H1 (cell line): ENCODE measurements around the gene CYP2B6. TPM values are rescaled to one million over a fixed set of nuclear protein-coding genes. Genes with fewer than 3 reads are reported as not detected.

Experiments
- CTCF ChIA-PET: fragments of 300-600 bp; sonication (Branson Sonifier 250); formaldehyde crosslinking; loops from one replicate; lab custom pipeline; 2021; ENCODE audit not compliant: partially characterized antibody; lab: Charles Lee
- POLR2A ChIA-PET: fragments of 300-600 bp; sonication (Branson Sonifier 250); formaldehyde crosslinking; loops from one replicate; lab custom pipeline; 2021; ENCODE audit warnings: inconsistent platforms; ENCODE audit not compliant: partially characterized antibody; lab: Charles Lee
- DNase-seq, 2 experiments: peaks; one replicate each; pipeline versions ENCODE4 v3.0.0 to v3.0.0-alpha.2; 2010 to 2022; ENCODE audit warnings: low spot score in 2 of 2, low read depth in 1 of 2, mixed read lengths in 1 of 2
- FAIRE-seq: peaks from 2 replicates; lab custom pipeline; 2011; peaks lifted over from hg19 to GRCh38; lab: Jason Lieb, UNC
- H2AFZ ChIP-seq: 2 replicates; pipeline ENCODE4 v1.8.1; 2012; ENCODE audit warnings: low read length, inconsistent platforms
- H2AK5ac ChIP-seq: 2 replicates; pipeline ENCODE4 v1.6.1; 2013; ENCODE audit warnings: low read depth, low read length
- H2BK120ac ChIP-seq: replicated peaks from 2 replicates; pipeline ENCODE3; 2013; ENCODE audit warnings: low read depth, low read length, inconsistent platforms
- H2BK12ac ChIP-seq: 2 replicates; pipeline ENCODE4 v1.6.1; 2013; ENCODE audit warnings: low read depth, low read length
- H2BK15ac ChIP-seq: 2 replicates; pipeline ENCODE4 v1.6.1; 2013; ENCODE audit warnings: low read length
- H2BK20ac ChIP-seq: 2 replicates; pipeline ENCODE4 v1.6.1; 2013; ENCODE audit warnings: low read length
- H2BK5ac ChIP-seq: 2 replicates; pipeline ENCODE4 v1.6.1; 2013; ENCODE audit warnings: low read depth, low read length
- H3K14ac ChIP-seq: 2 replicates; pipeline ENCODE4 v1.6.1; 2013; ENCODE audit warnings: inconsistent platforms; ENCODE audit not compliant: insufficient read length
- H3K18ac ChIP-seq: 2 replicates; pipeline ENCODE4 v1.6.1; 2013; ENCODE audit warnings: low read length; ENCODE audit errors: extremely low read depth
- H3K23ac ChIP-seq: 2 replicates; pipeline ENCODE4 v1.6.1; 2013; ENCODE audit warnings: inconsistent platforms; ENCODE audit not compliant: insufficient read length
- H3K23me2 ChIP-seq: 2 replicates; pipeline ENCODE4 v1.6.1; 2013; ENCODE audit warnings: low read depth, low read length
- H3K27ac ChIP-seq: 2 replicates; pipeline ENCODE4 v1.6.1; 2011; ENCODE audit warnings: low read depth, low read length, inconsistent platforms
- H3K27me3 ChIP-seq, 4 experiments: replicated peaks in 1 of 4; 1 replicate in 1 of 4; 2 replicates in 3 of 4; pipeline versions ENCODE4 v1.6.1 to v1.8.1; 2011 to 2013; ENCODE audit warnings: low read length in 3 of 4, mild to moderate bottlenecking in 3 of 4, inconsistent platforms in 2 of 4, mixed read lengths in 2 of 4, moderate library complexity in 1 of 4; ENCODE audit not compliant: control insufficient read depth in 3 of 4, insufficient read depth in 3 of 4; ENCODE audit errors: extremely low read depth in 1 of 4
- H3K36me3 ChIP-seq, 4 experiments: 2 replicates each; pipeline versions ENCODE4 v1.6.1 to v1.8.1; 2011 to 2013; ENCODE audit warnings: mild to moderate bottlenecking in 4 of 4, low read length in 3 of 4, moderate library complexity in 2 of 4, control low read depth in 1 of 4, inconsistent platforms in 1 of 4; ENCODE audit not compliant: insufficient read depth in 4 of 4, control insufficient read depth in 2 of 4
- H3K4ac ChIP-seq: replicated peaks from 2 replicates; pipeline ENCODE3; 2013; ENCODE audit warnings: low read length, low read depth, mixed read lengths, inconsistent platforms; ENCODE audit not compliant: insufficient read length
- H3K4me1 ChIP-seq, 4 experiments: replicated peaks in 1 of 4; 1 replicate in 1 of 4; 2 replicates in 3 of 4; pipeline versions ENCODE4 v1.6.1 to v1.8.1; 2011 to 2013; ENCODE audit warnings: low read length in 3 of 4, inconsistent platforms in 2 of 4, mixed read lengths in 1 of 4; ENCODE audit not compliant: insufficient read depth in 4 of 4, control insufficient read depth in 3 of 4
- H3K4me2 ChIP-seq, 2 experiments: 2 replicates each; pipeline versions ENCODE4 v1.6.1 to v1.8.1; 2011 to 2013; ENCODE audit warnings: low read depth in 2 of 2, low read length in 2 of 2, control low read depth in 1 of 2, inconsistent platforms in 1 of 2, mild to moderate bottlenecking in 1 of 2; ENCODE audit not compliant: insufficient read depth in 1 of 2
- H3K4me3 ChIP-seq, 4 experiments: fragments of 200-600, 300-600 bp in 1 of 4; sonication (generic), shearing (Covaris generic), sonication (Bioruptor Twin) in 1 of 4; 2 replicates each; pipeline versions ENCODE4 v1.5.1 to v1.8.1; 2011 to 2016; ENCODE audit warnings: low read length in 4 of 4, low read depth in 3 of 4, control low read depth in 2 of 4, inconsistent platforms in 2 of 4, mild to moderate bottlenecking in 2 of 4, mixed read lengths in 1 of 4, moderate library complexity in 1 of 4; ENCODE audit not compliant: insufficient read depth in 2 of 4; ENCODE audit errors: extremely low read depth in 1 of 4
- H3K56ac ChIP-seq: replicated peaks from 2 replicates; pipeline ENCODE3; 2013; ENCODE audit warnings: low read depth, mild to moderate bottlenecking, mixed read lengths, low read length, inconsistent platforms; ENCODE audit not compliant: insufficient read length
- H3K79me1 ChIP-seq: 2 replicates; pipeline ENCODE4 v1.6.1; 2013; ENCODE audit warnings: low read depth, low read length, control low read depth
- H3K79me2 ChIP-seq, 2 experiments: 2 replicates each; pipeline versions ENCODE4 v1.6.1 to v1.8.1; 2012 to 2013; ENCODE audit warnings: low read length in 2 of 2, mild to moderate bottlenecking in 2 of 2, inconsistent platforms in 1 of 2; ENCODE audit not compliant: insufficient read depth in 2 of 2, control insufficient read depth in 1 of 2
- H3K9ac ChIP-seq, 4 experiments: replicated peaks in 1 of 4; 1 replicate in 1 of 4; 2 replicates in 3 of 4; pipeline versions ENCODE4 v1.6.1 to v1.8.1; 2011 to 2013; ENCODE audit warnings: low read depth in 3 of 4, low read length in 3 of 4, control low read depth in 2 of 4, mild to moderate bottlenecking in 2 of 4, moderate library complexity in 2 of 4, inconsistent platforms in 1 of 4; ENCODE audit errors: extremely low read depth in 1 of 4
- H3K9me3 ChIP-seq, 2 experiments: 2 replicates each; pipeline versions ENCODE4 v1.6.1 to v1.8.1; 2012 to 2013; ENCODE audit warnings: mild to moderate bottlenecking in 2 of 2, moderate library complexity in 2 of 2, control low read depth in 1 of 2, inconsistent platforms in 1 of 2, low read depth in 1 of 2, low read length in 1 of 2, mixed read lengths in 1 of 2; ENCODE audit not compliant: insufficient read depth in 2 of 2
- H4K20me1 ChIP-seq, 2 experiments: replicated peaks in 1 of 2; 2 replicates each; pipeline versions ENCODE3 to v1.8.1; 2011 to 2013; ENCODE audit warnings: inconsistent platforms in 2 of 2, low read length in 2 of 2, mild to moderate bottlenecking in 1 of 2; ENCODE audit not compliant: insufficient read depth in 2 of 2, control insufficient read depth in 1 of 2
- H4K5ac ChIP-seq: 2 replicates; pipeline ENCODE4 v1.6.1; 2013; ENCODE audit warnings: low read length, low read depth, mixed read lengths, inconsistent platforms; ENCODE audit not compliant: insufficient read length
- H4K8ac ChIP-seq: 2 replicates; pipeline ENCODE4 v1.8.0; 2013; ENCODE audit warnings: mild to moderate bottlenecking, moderate library complexity, low read length, inconsistent platforms; ENCODE audit not compliant: insufficient read depth; ENCODE audit errors: extremely low read depth
- H4K91ac ChIP-seq: replicated peaks from 2 replicates; pipeline ENCODE3; 2013; ENCODE audit warnings: low read length, mixed read lengths, inconsistent platforms; ENCODE audit not compliant: insufficient read length
- CHD2 ChIP-seq: IDR thresholded peaks from 2 replicates; pipeline ENCODE4 v1.6.1; 2012; ENCODE audit warnings: low read length, improper control_type of control experiment
- CREB1 ChIP-seq: IDR thresholded peaks from 2 replicates; pipeline ENCODE4 v1.6.1; 2012; ENCODE audit warnings: inconsistent platforms
- GABPA ChIP-seq: IDR thresholded peaks from 2 replicates; pipeline ENCODE4 v1.6.1; 2011; ENCODE audit warnings: mild to moderate bottlenecking, low read length, moderate library complexity, borderline replicate concordance; ENCODE audit not compliant: insufficient read depth
- GTF2F1 ChIP-seq: IDR thresholded peaks from 2 replicates; pipeline ENCODE4 v1.6.1; 2012; ENCODE audit warnings: low read depth, low read length, improper control_type of control experiment, borderline replicate concordance
- MAFK ChIP-seq: IDR thresholded peaks from 2 replicates; pipeline ENCODE4 v1.6.1; 2012; ENCODE audit warnings: low read depth, mild to moderate bottlenecking, improper control_type of control experiment, low read length
- NANOG ChIP-seq: IDR thresholded peaks from 2 replicates; pipeline ENCODE4 v1.6.1; 2011; ENCODE audit warnings: low read length, low read depth, mild to moderate bottlenecking, inconsistent platforms; ENCODE audit not compliant: insufficient read depth, poor library complexity, severe bottlenecking
- PHF8 ChIP-seq: fragments of 200-600 bp; sonication (generic); conservative IDR thresholded peaks from 2 replicates; pipeline ENCODE4 v1.7.1; 2012; ENCODE audit warnings: low read depth, mild to moderate bottlenecking, inconsistent platforms, low read length, moderate library complexity
- POU5F1 ChIP-seq: IDR thresholded peaks from 2 replicates; pipeline ENCODE4 v1.6.1; 2011; ENCODE audit warnings: low read depth, mild to moderate bottlenecking, low read length, moderate library complexity
- RAD21 ChIP-seq, 2 experiments: IDR thresholded peaks in 1 of 2; conservative IDR thresholded peaks in 1 of 2; 2 replicates each; pipeline ENCODE4 v1.6.1; 2011; ENCODE audit warnings: low read depth in 2 of 2, low read length in 2 of 2, improper control_type of control experiment in 1 of 2, inconsistent platforms in 1 of 2, mild to moderate bottlenecking in 1 of 2, moderate library complexity in 1 of 2
- RXRA ChIP-seq: IDR thresholded peaks from 2 replicates; pipeline ENCODE4 v1.6.1; 2011; ENCODE audit warnings: low read depth, mild to moderate bottlenecking, low read length, moderate library complexity; ENCODE audit not compliant: insufficient read depth
- SP2 ChIP-seq: IDR thresholded peaks from 2 replicates; pipeline ENCODE4 v1.6.1; 2012; ENCODE audit warnings: mild to moderate bottlenecking, low read length, inconsistent platforms
- SRF ChIP-seq: IDR thresholded peaks from 2 replicates; pipeline ENCODE4 v1.6.1; 2011; ENCODE audit warnings: mild to moderate bottlenecking, low read depth, low read length, moderate library complexity
- SUZ12 ChIP-seq: fragments of 200-600 bp; sonication (generic); IDR thresholded peaks from 2 replicates; pipeline ENCODE4 v1.6.1; 2012; ENCODE audit warnings: mild to moderate bottlenecking, inconsistent platforms, low read length, moderate library complexity, mixed read lengths
- ZNF274 ChIP-seq: IDR thresholded peaks from 2 replicates; pipeline ENCODE4 v1.7.0; 2012; ENCODE audit warnings: low read length, borderline replicate concordance; ENCODE audit errors: extremely low read depth
- WGBS, 2 experiments: shearing (Covaris generic) in 1 of 2; methylation state at CpG; one replicate each; pipeline versions ENCODE4 v1.1.6 to v1.1.7; 2013 to 2015; ENCODE audit warnings: low lambda C conversion rate in 2 of 2, mixed read lengths in 2 of 2, inconsistent platforms in 1 of 2, low coverage in 1 of 2, missing lambda C conversion rate in 1 of 2; ENCODE audit not compliant: insufficient replicate concordance in 2 of 2, insufficient coverage in 1 of 2, insufficient read length in 1 of 2; ENCODE audit errors: extremely low coverage in 1 of 2, missing lambda C conversion rate in 1 of 2; 5-methylcytosine and 5-hydroxymethylcytosine counted together
- polyA plus RNA-seq, 7 experiments: library from polyadenylated mRNA; depleted of rRNA in 3 of 7; stranded (reverse) in 5 of 7; unstranded in 2 of 7; fragments of >200 nt in 5 of 7; fragments of 200-250 nt in 2 of 7; gene quantifications; 1 replicate in 5 of 7; 2 replicates in 1 of 7; 4 replicates in 1 of 7; pipeline versions ENCODE4 v1.2.1 to v1.2.3, GENCODE V29; 2011 to 2013; ENCODE audit warnings: missing spikeins in 2 of 7, mixed read lengths in 2 of 7
- total RNA-seq: library from RNA; stranded (reverse); fragmentation: NEBNext Ultra II Directional; extraction: Animal tissue kit (Norgen Biotek cat#: 25700); gene quantifications from 2 replicates; pipeline ENCODE4 v1.2.1, GENCODE V29; 2021

Gene CYP2B6
- total and polyA plus RNA-seq, 2 of the 8 experiments (the other 6 are each of a cell fraction or from before 2014, with no cell fraction given): 2.8 to 5.4 TPM

GRCh38 chr19:41025411-41025810 is 34.3 kb downstream of the CYP2B6 start:
- Histone ChIP-seq H3K18ac (no peak overlapping the region), H2BK120ac (no peak overlapping the region), H3K4me3 (no peak overlapping the region), H3K23ac (no peak overlapping the region), H2BK12ac (no peak overlapping the region), H3K36me3 (no peaks in the 10 kb centered on the region), H3K9me3 (no peaks in the 10 kb centered on the region), H2BK15ac (0 out of 2 replicates have a peak overlapping the region, but pooled peaks have one; percentile 0), H3K4ac (no peak overlapping the region), H2AFZ (no peak overlapping the region), H3K27ac (no peak overlapping the region), H2AK5ac (no peak overlapping the region), H3K4me1 (no peaks in the 10 kb centered on the region; a peak in 1 of 7 replicates), H3K14ac (no peak overlapping the region), H2BK20ac (no peak overlapping the region), H3K56ac (no peak overlapping the region), H2BK5ac (no peak overlapping the region), H3K9ac (no peak overlapping the region), H4K91ac (no peak overlapping the region), H3K79me2 (no peaks in the 10 kb centered on the region), H4K8ac (peak overlapping the region; percentile 81; the same call in 1 of the 2 replicates), H4K5ac (no peak overlapping the region), H3K79me1 (no peaks in the 10 kb centered on the region), H3K23me2 (no peaks in the 10 kb centered on the region; the same call in 1 of the 2 replicates), H4K20me1 (no peaks in the 10 kb centered on the region), H3K27me3 (peaks cover 0 to 9% (median 8%) of the 10 kb centered on the region in 4 experiments; a peak in 3 of 7 replicates), H3K4me2 (peak overlapping the region; percentile 20 to 61; a peak in 3 of 4 replicates)
- FAIRE-seq (no peak), DNase-seq (no peak)
- POLR2A ChIA-PET: interaction anchor here (0.8 kb wide), 1 partner anchor 13 kb away, joined by 3 read pairs; no protein-coding TSS in a partner anchor
- 91% methylated on average over 9 of the region's 9 CpGs; no CpG with 5 or more reads in 1 of the 2 experiments for WGBS, 2 experiments
- CTCF ChIA-PET: interaction anchor here (0.6 to 2.3 kb wide), 9 partner anchors 13 to 327 kb away, joined by 3 to 7 read pairs (median 3); no protein-coding TSS in a partner anchor
- TF ChIP-seq MAFK: no peak
- no peak for TF ChIP-seq PHF8
- TF ChIP-seq GTF2F1: no peak
- no peak for TF ChIP-seq SRF
- no peak for TF ChIP-seq POU5F1
- no peak for TF ChIP-seq ZNF274
- no peak for TF ChIP-seq RAD21 (IDR thresholded peaks at IDR 0.05 in 1 of 2, conservative IDR thresholded peaks at IDR 0.05 in 1 of 2; ENCODE audit: low read depth in 2 of 2, low read length in 2 of 2)
- TF ChIP-seq SUZ12: no peak
- no peak for TF ChIP-seq RXRA
- TF ChIP-seq CREB1: no peak
- no peak for TF ChIP-seq GABPA
- TF ChIP-seq SP2: no peak
- no peak for TF ChIP-seq CHD2
- no peak for TF ChIP-seq NANOG
